GM12864 (cell line): ENCODE results near the gene PLCH1.

Experiments used
- DNase-seq: peaks from one replicate; pipeline ENCODE4 v3.0.0-alpha.2; 2011; ENCODE audit warnings: low read depth
- H3K4me3 ChIP-seq: 2 replicates; pipeline ENCODE4 v1.5.1; 2011; ENCODE audit warnings: mild to moderate bottlenecking, low read depth, low read length, control low read depth
- CTCF ChIP-seq: IDR thresholded peaks from 2 replicates; pipeline ENCODE4 v1.5.1; 2011; ENCODE audit warnings: low read depth, mild to moderate bottlenecking, moderate library complexity, low read length, control low read depth, inconsistent platforms; ENCODE audit errors: missing control alignments

The PLCH1 gene

GRCh38 chr3:155418407-155418806 lies 326.5 kb downstream of the PLCH1 start:
- DNase-seq: no peak

GRCh38 chr3:155417119-155417517 lies 327.8 kb downstream of the PLCH1 start:
- no peak overlapping the region for H3K4me3 ChIP-seq
- no peak for DNase-seq
- no peak for TF ChIP-seq CTCF

More at GRCh38 chr3:155418407-155418806, 326.5 kb downstream of the PLCH1 start:
- no peak overlapping the region for H3K4me3 ChIP-seq
- TF ChIP-seq CTCF: no peak

GRCh38 chr3:155416500-155417118 lies 328.3 kb downstream of the PLCH1 start:
- no peak for DNase-seq
- no peak overlapping the region for H3K4me3 ChIP-seq
- TF ChIP-seq CTCF: no peak

GRCh38 chr3:155412904-155413303 lies 332.0 kb downstream of the PLCH1 start:
- H3K4me3 ChIP-seq: no peak overlapping the region
- no peak for TF ChIP-seq CTCF
- no peak for DNase-seq

- peak; percentile 9 for TF ChIP-seq CTCF
- no peak overlapping the region for H3K4me3 ChIP-seq
- no peak for DNase-seq
Observed at GRCh38 chr3:155411500-155412223, 333.2 kb downstream of the PLCH1 start.

GRCh38 chr3:155409336-155409735 lies 335.5 kb downstream of the PLCH1 start:
- DNase-seq: no peak
- no peak for TF ChIP-seq CTCF
- no peak overlapping the region for H3K4me3 ChIP-seq

GRCh38 chr3:155407971-155408370 lies 336.9 kb downstream of the PLCH1 start:
- no peak for DNase-seq
- no peak overlapping the region for H3K4me3 ChIP-seq
- no peak for TF ChIP-seq CTCF
